ENCODE data around the gene IFFO2.

- TF ChIP-seq TOX (CRISPR knock-in tag; IDR thresholded peaks at IDR 0.05; ENCODE audit: borderline replicate concordance) (no peak), ESRRG (CRISPR knock-in tag; IDR thresholded peaks at IDR 0.05) (no peak), CREB5 (CRISPR knock-in tag; IDR thresholded peaks at IDR 0.05; ENCODE audit: low read depth) (no peak), ZC3H10 (CRISPR knock-in tag; IDR thresholded peaks at IDR 0.05) (no peak), GLIS3 (CRISPR knock-in tag; IDR thresholded peaks at IDR 0.05) (no peak), RARB (CRISPR knock-in tag; IDR thresholded peaks at IDR 0.05) (no peak)
- TF ChIP-seq, protein P1, sequence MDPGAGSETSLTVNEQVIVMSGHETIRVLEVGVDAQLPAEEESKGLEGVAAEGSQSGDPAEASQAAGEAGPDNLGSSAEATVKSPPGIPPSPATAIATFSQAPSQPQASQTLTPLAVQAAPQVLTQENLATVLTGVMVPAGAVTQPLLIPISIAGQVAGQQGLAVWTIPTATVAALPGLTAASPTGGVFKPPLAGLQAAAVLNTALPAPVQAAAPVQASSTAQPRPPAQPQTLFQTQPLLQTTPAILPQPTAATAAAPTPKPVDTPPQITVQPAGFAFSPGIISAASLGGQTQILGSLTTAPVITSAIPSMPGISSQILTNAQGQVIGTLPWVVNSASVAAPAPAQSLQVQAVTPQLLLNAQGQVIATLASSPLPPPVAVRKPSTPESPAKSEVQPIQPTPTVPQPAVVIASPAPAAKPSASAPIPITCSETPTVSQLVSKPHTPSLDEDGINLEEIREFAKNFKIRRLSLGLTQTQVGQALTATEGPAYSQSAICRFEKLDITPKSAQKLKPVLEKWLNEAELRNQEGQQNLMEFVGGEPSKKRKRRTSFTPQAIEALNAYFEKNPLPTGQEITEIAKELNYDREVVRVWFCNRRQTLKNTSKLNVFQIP (CRISPR knock-in tag; IDR thresholded peaks at IDR 0.05; ENCODE audit: borderline replicate concordance, low read depth) = no peak
- TF ChIP-seq, protein P2, sequence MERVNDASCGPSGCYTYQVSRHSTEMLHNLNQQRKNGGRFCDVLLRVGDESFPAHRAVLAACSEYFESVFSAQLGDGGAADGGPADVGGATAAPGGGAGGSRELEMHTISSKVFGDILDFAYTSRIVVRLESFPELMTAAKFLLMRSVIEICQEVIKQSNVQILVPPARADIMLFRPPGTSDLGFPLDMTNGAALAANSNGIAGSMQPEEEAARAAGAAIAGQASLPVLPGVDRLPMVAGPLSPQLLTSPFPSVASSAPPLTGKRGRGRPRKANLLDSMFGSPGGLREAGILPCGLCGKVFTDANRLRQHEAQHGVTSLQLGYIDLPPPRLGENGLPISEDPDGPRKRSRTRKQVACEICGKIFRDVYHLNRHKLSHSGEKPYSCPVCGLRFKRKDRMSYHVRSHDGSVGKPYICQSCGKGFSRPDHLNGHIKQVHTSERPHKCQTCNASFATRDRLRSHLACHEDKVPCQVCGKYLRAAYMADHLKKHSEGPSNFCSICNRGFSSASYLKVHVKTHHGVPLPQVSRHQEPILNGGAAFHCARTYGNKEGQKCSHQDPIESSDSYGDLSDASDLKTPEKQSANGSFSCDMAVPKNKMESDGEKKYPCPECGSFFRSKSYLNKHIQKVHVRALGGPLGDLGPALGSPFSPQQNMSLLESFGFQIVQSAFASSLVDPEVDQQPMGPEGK (CRISPR knock-in tag; IDR thresholded peaks at IDR 0.05; ENCODE audit: borderline replicate concordance) = no peak
- TF ChIP-seq, protein P3, sequence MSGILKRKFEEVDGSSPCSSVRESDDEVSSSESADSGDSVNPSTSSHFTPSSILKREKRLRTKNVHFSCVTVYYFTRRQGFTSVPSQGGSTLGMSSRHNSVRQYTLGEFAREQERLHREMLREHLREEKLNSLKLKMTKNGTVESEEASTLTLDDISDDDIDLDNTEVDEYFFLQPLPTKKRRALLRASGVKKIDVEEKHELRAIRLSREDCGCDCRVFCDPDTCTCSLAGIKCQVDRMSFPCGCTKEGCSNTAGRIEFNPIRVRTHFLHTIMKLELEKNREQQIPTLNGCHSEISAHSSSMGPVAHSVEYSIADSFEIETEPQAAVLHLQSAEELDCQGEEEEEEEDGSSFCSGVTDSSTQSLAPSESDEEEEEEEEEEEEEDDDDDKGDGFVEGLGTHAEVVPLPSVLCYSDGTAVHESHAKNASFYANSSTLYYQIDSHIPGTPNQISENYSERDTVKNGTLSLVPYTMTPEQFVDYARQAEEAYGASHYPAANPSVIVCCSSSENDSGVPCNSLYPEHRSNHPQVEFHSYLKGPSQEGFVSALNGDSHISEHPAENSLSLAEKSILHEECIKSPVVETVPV (CRISPR knock-in tag; IDR thresholded peaks at IDR 0.05) = no peak
These were observed 6.0 kb downstream of the IFFO2 start for GRCh38 chr1:18950401-18951026.
